Loucy (cell line): ENCODE data around the gene FOXP1.

Experiments
- CTCF ChIP-seq: fragments of 200-600 bp; sonication (generic); conservative IDR thresholded peaks from 2 replicates; pipeline ENCODE4 v1.5.1; 2014; ENCODE audit warnings: mild to moderate bottlenecking, antibody characterized with exemption, low read length
- EZH2phosphoT487 ChIP-seq: fragments of 200-600 bp; IDR thresholded peaks from 2 replicates; pipeline ENCODE4 v1.6.1; 2018; ENCODE audit warnings: antibody characterized with exemption, mild to moderate bottlenecking, moderate library complexity, borderline replicate concordance

DNA sequence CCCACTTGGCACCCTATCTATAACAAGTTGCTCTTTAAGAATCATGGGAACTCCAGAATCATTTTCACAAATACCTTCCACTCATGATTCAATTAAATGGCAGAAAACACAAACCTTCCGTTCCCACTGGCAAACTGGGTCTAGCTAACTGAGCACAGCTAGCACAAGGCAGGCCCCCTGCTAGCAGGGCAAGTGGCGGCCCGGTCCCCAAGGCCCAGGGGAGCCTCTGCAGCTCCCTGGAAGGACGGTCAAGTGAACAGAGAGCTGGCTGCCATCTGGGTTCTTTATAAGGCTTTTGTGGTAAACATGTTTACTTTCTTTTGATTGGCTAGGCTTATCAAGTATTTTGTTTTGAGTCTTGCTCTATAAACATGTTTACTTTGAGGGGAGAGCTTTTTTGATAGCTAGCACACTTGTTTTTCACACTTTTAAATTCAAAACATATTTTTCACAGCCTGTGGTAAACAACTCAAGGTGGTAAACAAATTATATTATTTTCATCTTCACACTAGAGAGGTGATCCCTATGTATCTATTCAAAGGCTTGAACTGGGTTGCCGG lies 81.4 kb downstream of the FOXP1 start:
- TF ChIP-seq CTCF (no peak), EZH2phosphoT487 (no peak)
